ENCODE results near the gene OSR1. TPM values are rescaled to one million over a fixed set of nuclear protein-coding genes. Genes with fewer than 3 reads are reported as not detected.

Gene OSR1
- total and polyA plus RNA-seq, 9 of the 15 experiments (the other 6 are each of a cell fraction or from before 2014, with no cell fraction given): not detected

- Histone ChIP-seq H3K9ac (ENCODE audit: insufficient read depth in 1 of 2, low read depth in 2 of 2, low read length in 2 of 2) (no peak overlapping the region), H3K4me1 (replicated peaks in 1 of 2; ENCODE audit: control insufficient read depth in 2 of 2, insufficient read depth in 2 of 2, low read length in 2 of 2) (no peaks in the 10 kb centered on the region), H3K4me2 (ENCODE audit: insufficient read depth, low read length) (no peak overlapping the region), H3K4me3 (no peak overlapping the region), H2AFZ (ENCODE audit: low read depth, low read length) (no peak overlapping the region), H4K20me1 (replicated peaks; ENCODE audit: control insufficient read depth, insufficient read depth, low read length) (no peaks in the 10 kb centered on the region), H3K9me1 (ENCODE audit: control insufficient read depth, insufficient read depth, low read length) (no peaks in the 10 kb centered on the region), H3K27ac (ENCODE audit: extremely low read depth, low read depth, low read length) (no peak overlapping the region), H3K9me3 (replicated peaks; ENCODE audit: control insufficient read depth, insufficient read depth, low read depth, low read length) (no peaks in the 10 kb centered on the region), H3K27me3 (ENCODE audit: control insufficient read depth in 2 of 2, insufficient read depth in 2 of 2, low read length in 2 of 2) (no peaks in the 10 kb centered on the region), H3K36me3 (ENCODE audit: control insufficient read depth, insufficient read depth, low read length) (no peaks in the 10 kb centered on the region), H3K79me2 (ENCODE audit: control insufficient read depth, insufficient read depth, low read length) (no peaks in the 10 kb centered on the region)
- ChIA-PET CTCF (ENCODE audit: low intra/inter-chr PET ratio) (no interaction called here), POLR2A (no interaction called here)
- ATAC-seq (no peak), FAIRE-seq (no peak), DNase-seq (ENCODE audit: extremely low read depth in 1 of 4, low spot score in 3 of 4) (no peak)
- in situ Hi-C loops (cut with MboI): no loop called here
- intact Hi-C loops (cut with micrococcal nuclease): no loop called here
- TF ChIP-seq MYNN (IDR thresholded peaks at IDR 0.05) (no peak), MYNN (CRISPR knock-in tag; IDR thresholded peaks at IDR 0.05) (no peak), SIN3A (IDR thresholded peaks at IDR 0.05; ENCODE audit: borderline replicate concordance in 2 of 2, control insufficient read depth in 1 of 2, low read depth in 2 of 2, low read length in 2 of 2) (no peak), RAD21 (CRISPR knock-in tag; conservative IDR thresholded peaks at IDR 0.05 in 1 of 2, IDR thresholded peaks at IDR 0.05 in 1 of 2) (no peak), DPF2 (IDR thresholded peaks at IDR 0.05) (no peak), BRD9 (IDR thresholded peaks at IDR 0.05; ENCODE audit: low read depth, partially characterized antibody) (no peak), BCL6 (CRISPR knock-in tag; IDR thresholded peaks at IDR 0.05) (no peak), ESRRB (CRISPR knock-in tag; IDR thresholded peaks at IDR 0.05; ENCODE audit: borderline replicate concordance) (no peak), DLX4 (CRISPR knock-in tag; IDR thresholded peaks at IDR 0.05) (no peak), HMGN3 (IDR thresholded peaks at IDR 0.05; ENCODE audit: borderline replicate concordance, extremely low read depth, insufficient read length, low read depth, low read length) (no peak), VEZF1 (CRISPR knock-in tag; IDR thresholded peaks at IDR 0.05) (no peak), ESRRA (IDR thresholded peaks at IDR 0.05; ENCODE audit: borderline replicate concordance, low read depth) (no peak), MTF1 (CRISPR knock-in tag; IDR thresholded peaks at IDR 0.05; ENCODE audit: borderline replicate concordance) (no peak), BACH1 (tag; IDR thresholded peaks at IDR 0.05) (no peak), CHD2 (IDR thresholded peaks at IDR 0.05; ENCODE audit: low read depth, low read length) (no peak), ZBTB1 (CRISPR knock-in tag; IDR thresholded peaks at IDR 0.05; ENCODE audit: borderline replicate concordance, low read depth) (no peak), USF1 (CRISPR knock-in tag; IDR thresholded peaks at IDR 0.05) (no peak)
- 0% methylated on average over 2 of the region's 2 CpGs for WGBS (ENCODE audit: insufficient coverage, low coverage, missing lambda C conversion rate)
- BruUV-seq (replicated peaks): no TSS peak
Observed at GRCh38 chr2:19378939-19379338, 20.5 kb upstream of the OSR1 start.
